IMR-90 (cell line): Measurements from ENCODE around the gene TMEM245. TPM values are rescaled to one million over a fixed set of nuclear protein-coding genes. Genes with fewer than 3 reads are reported as not detected.

ENCODE experiments used
- ATAC-seq: fragments of 200-7000 bp; cut with Tn5 transposase; 2 replicates; pipeline ENCODE4 v1.9.1; 2020; ENCODE audit warnings: low read depth, mild to moderate bottlenecking, moderate library complexity
- BruUV-seq: library from RNA; stranded (reverse); fragments of 400-500 nt; replicated peaks from 2 replicates; lab custom pipeline; 2021; lab: Mats Ljungman, UMichigan
- CTCF ChIA-PET: fragments of 300-600 bp; formaldehyde crosslinking; extraction: SDS; loops from one replicate; lab custom pipeline; 2021; ENCODE audit warnings: antibody characterized with exemption; lab: Yijun Ruan, JAX
- POLR2A ChIA-PET: fragments of 300-600 bp; sonication (Branson Sonifier 250); formaldehyde crosslinking; loops from one replicate; lab custom pipeline; 2022; ENCODE audit warnings: antibody characterized with exemption; ENCODE audit not compliant: unreplicated experiment; lab: Charles Lee
- DNase-seq: peaks from one replicate; pipeline ENCODE4 v3.0.0; 2013
- H2AFZ ChIP-seq: replicated peaks from 2 replicates; pipeline ENCODE3; 2013; ENCODE audit warnings: low read length, mild to moderate bottlenecking; ENCODE audit not compliant: poor library complexity
- H2AK5ac ChIP-seq: 2 replicates; pipeline ENCODE4 v1.6.1; 2013; ENCODE audit warnings: low read depth, low read length, inconsistent platforms
- H2AK9ac ChIP-seq: replicated peaks from 2 replicates; pipeline ENCODE3; 2013; ENCODE audit warnings: mild to moderate bottlenecking, low read depth, low read length, moderate library complexity; ENCODE audit not compliant: poor library complexity
- H2BK120ac ChIP-seq: 2 replicates; pipeline ENCODE4 v1.6.1; 2013; ENCODE audit warnings: low read depth, low read length, inconsistent platforms
- H2BK15ac ChIP-seq: 3 replicates; pipeline ENCODE4 v1.6.1; 2013; ENCODE audit warnings: low read depth, low read length, inconsistent platforms
- H2BK20ac ChIP-seq: 2 replicates; pipeline ENCODE4 v1.6.1; 2013; ENCODE audit warnings: low read depth, mild to moderate bottlenecking, inconsistent platforms, low read length, moderate library complexity
- H2BK5ac ChIP-seq: 2 replicates; pipeline ENCODE4 v1.6.1; 2013; ENCODE audit warnings: mild to moderate bottlenecking, low read depth, low read length, inconsistent platforms; ENCODE audit not compliant: poor library complexity, severe bottlenecking
- H3K14ac ChIP-seq: replicated peaks from 2 replicates; pipeline ENCODE4 v1.6.1; 2013; ENCODE audit warnings: low read depth, low read length, inconsistent platforms
- H3K18ac ChIP-seq: 2 replicates; pipeline ENCODE4 v1.6.1; 2013; ENCODE audit warnings: low read depth, low read length, control low read depth
- H3K23ac ChIP-seq: 2 replicates; pipeline ENCODE4 v1.6.1; 2013; ENCODE audit warnings: low read depth, low read length, inconsistent platforms
- H3K27ac ChIP-seq: 2 replicates; pipeline ENCODE4 v1.5.1; 2013; ENCODE audit warnings: mild to moderate bottlenecking, control low read depth, low read length; ENCODE audit not compliant: insufficient read depth
- H3K27me3 ChIP-seq: 2 replicates; pipeline ENCODE4 v1.6.1; 2013; ENCODE audit warnings: low read length; ENCODE audit not compliant: control insufficient read depth, insufficient read depth
- H3K36me3 ChIP-seq: 2 replicates; pipeline ENCODE4 v1.6.1; 2013; ENCODE audit warnings: low read length, mixed read lengths; ENCODE audit not compliant: control insufficient read depth, insufficient read depth
- H3K4ac ChIP-seq: 2 replicates; pipeline ENCODE4 v1.6.1; 2013; ENCODE audit warnings: low read depth, low read length, inconsistent platforms
- H3K4me1 ChIP-seq: 2 replicates; pipeline ENCODE4 v1.6.1; 2013; ENCODE audit warnings: low read length, mixed read lengths; ENCODE audit not compliant: control insufficient read depth, insufficient read depth
- H3K4me2 ChIP-seq: 2 replicates; pipeline ENCODE4 v1.6.1; 2013; ENCODE audit warnings: low read depth, mild to moderate bottlenecking, control low read depth, low read length, moderate library complexity
- H3K4me3 ChIP-seq: 2 replicates; pipeline ENCODE4 v1.5.1; 2013; ENCODE audit warnings: low read depth, mild to moderate bottlenecking, control low read depth, low read length, moderate library complexity; ENCODE audit not compliant: insufficient read depth
- H3K56ac ChIP-seq: 2 replicates; pipeline ENCODE4 v1.6.1; 2013; ENCODE audit warnings: low read length, inconsistent platforms; ENCODE audit not compliant: insufficient read depth; ENCODE audit errors: extremely low read depth
- H3K79me1 ChIP-seq, 2 experiments: 2 replicates each; pipeline ENCODE4 v1.6.1; 2013; ENCODE audit warnings: low read length in 2 of 2, inconsistent platforms in 1 of 2, low read depth in 1 of 2
- H3K9ac ChIP-seq: 2 replicates; pipeline ENCODE4 v1.6.1; 2013; ENCODE audit warnings: low read depth, low read length, control low read depth
- H3K9me1 ChIP-seq: 2 replicates; pipeline ENCODE4 v1.6.1; 2013; ENCODE audit warnings: low read length, inconsistent platforms; ENCODE audit not compliant: insufficient read depth
- H3K9me3 ChIP-seq: 2 replicates; pipeline ENCODE4 v1.6.1; 2013; ENCODE audit warnings: low read length; ENCODE audit not compliant: control insufficient read depth, insufficient read depth
- H4K20me1 ChIP-seq: 2 replicates; pipeline ENCODE4 v1.6.1; 2013; ENCODE audit warnings: low read length, inconsistent platforms; ENCODE audit not compliant: insufficient read depth
- H4K5ac ChIP-seq: 2 replicates; pipeline ENCODE4 v1.6.1; 2013; ENCODE audit warnings: mild to moderate bottlenecking, low read depth, low read length, control low read depth
- H4K8ac ChIP-seq, 2 experiments: 2 replicates each; pipeline ENCODE4 v1.6.1; 2013; ENCODE audit warnings: low read depth in 2 of 2, low read length in 2 of 2, control low read depth in 1 of 2, inconsistent platforms in 1 of 2
- H4K91ac ChIP-seq: 2 replicates; pipeline ENCODE4 v1.6.1; 2013; ENCODE audit warnings: low read depth, low read length, inconsistent platforms; ENCODE audit not compliant: insufficient read depth
- BHLHE40 ChIP-seq: fragments of 150-350 bp; IDR thresholded peaks from 2 replicates; pipeline ENCODE4 v1.6.1; 2016; ENCODE audit warnings: mild to moderate bottlenecking, low read depth, low read length
- CEBPB ChIP-seq: IDR thresholded peaks from 2 replicates; pipeline ENCODE4 v1.6.1; 2012; ENCODE audit warnings: low read depth, low read length, improper control_type of control experiment
- CHD1 ChIP-seq: IDR thresholded peaks from 2 replicates; pipeline ENCODE4 v1.6.1; 2012; ENCODE audit warnings: low read depth, low read length, improper control_type of control experiment
- MAFK ChIP-seq: IDR thresholded peaks from 2 replicates; pipeline ENCODE4 v1.6.1; 2012; ENCODE audit warnings: low read depth, low read length, improper control_type of control experiment
- NFE2L2 ChIP-seq: fragments of 150-350 bp; IDR thresholded peaks from 2 replicates; pipeline ENCODE4 v1.6.1; 2016; ENCODE audit warnings: low read depth, mild to moderate bottlenecking, low read length
- POLR2A ChIP-seq: IDR thresholded peaks from 2 replicates; pipeline ENCODE4 v1.6.1; 2012; ENCODE audit warnings: mild to moderate bottlenecking, low read depth, low read length
- RAD21 ChIP-seq: IDR thresholded peaks from 2 replicates; pipeline ENCODE4 v1.6.1; 2012; ENCODE audit warnings: low read length, improper control_type of control experiment
- RCOR1 ChIP-seq: IDR thresholded peaks from 2 replicates; pipeline ENCODE4 v1.6.1; 2012; ENCODE audit warnings: mild to moderate bottlenecking, low read length, improper control_type of control experiment; ENCODE audit not compliant: insufficient replicate concordance
- RFX5 ChIP-seq: IDR thresholded peaks from 2 replicates; pipeline ENCODE4 v1.8.0; 2012; ENCODE audit warnings: low read depth, mild to moderate bottlenecking, low read length, moderate library complexity
- SMC3 ChIP-seq: fragments of 150-350 bp; IDR thresholded peaks from 2 replicates; pipeline ENCODE4 v1.6.1; 2016; ENCODE audit warnings: low read depth, mild to moderate bottlenecking, antibody characterized with exemption, low read length, moderate library complexity
- whole genome bisulfite sequencing, 2 experiments: methylation state at CpG; one replicate each; pipeline versions ENCODE4 v1.1.5 to v1.1.7; 2013; ENCODE audit warnings: missing lambda C conversion rate in 2 of 2; ENCODE audit not compliant: insufficient read length in 1 of 2; ENCODE audit errors: extremely low coverage in 2 of 2; 5-methylcytosine and 5-hydroxymethylcytosine counted together
- dilution Hi-C: fragments of 300-500 bp; cut with HindIII; formaldehyde crosslinking; loops from one replicate; pipeline ENCODE4 v1.14.3; 2018; ENCODE audit warnings: low sequenced_read_pairs; ENCODE audit not compliant: unreplicated experiment
- in situ Hi-C: fragments of 300-500 bp; cut with MboI; formaldehyde crosslinking; loops from 3 replicates; pipeline ENCODE4 v1.14.3; 2019; ENCODE audit warnings: low sequenced_read_pairs, inconsistent platforms, mixed read lengths
- intact Hi-C: fragments of 100-400 bp; cut with micrococcal nuclease; formaldehyde crosslinking; loops from 2 replicates; pipeline ENCODE4 v1.10.0; 2022
- polyA plus RNA-seq, 3 experiments: library from polyadenylated mRNA; depleted of rRNA; stranded (reverse); fragments of >200 nt; gene quantifications; 2 replicates each; pipeline ENCODE4 v1.2.3, GENCODE V29; 2012; ENCODE audit warnings: low replicate concordance in 1 of 3
- total RNA-seq: library from RNA; depleted of rRNA; stranded (reverse); fragments of >200 nt; gene quantifications from 2 replicates; pipeline ENCODE4 v1.2.3, GENCODE V29; 2012
- TF ChIP-seq, protein P1 (sequence below): fragments of 150-350 bp; IDR thresholded peaks from 2 replicates; pipeline ENCODE4 v1.6.1; 2016; ENCODE audit warnings: low read depth, mild to moderate bottlenecking, low read length, moderate library complexity, borderline replicate concordance
- TF ChIP-seq, protein P2 (sequence below): fragments of 150-350 bp; IDR thresholded peaks from 2 replicates; pipeline ENCODE4 v1.6.1; 2017; ENCODE audit warnings: mild to moderate bottlenecking, antibody characterized with exemption, low read length, low read depth
- TF ChIP-seq, protein P3 (sequence below): conservative IDR thresholded peaks from 2 replicates; pipeline ENCODE4 v1.5.1; 2012; ENCODE audit warnings: mild to moderate bottlenecking, low read depth, low read length, improper control_type of control experiment

Gene TMEM245
- total and polyA plus RNA-seq, 2 of the 4 experiments (the other 2 are of a cell fraction) = 24.8 to 57.9 TPM

DNA sequence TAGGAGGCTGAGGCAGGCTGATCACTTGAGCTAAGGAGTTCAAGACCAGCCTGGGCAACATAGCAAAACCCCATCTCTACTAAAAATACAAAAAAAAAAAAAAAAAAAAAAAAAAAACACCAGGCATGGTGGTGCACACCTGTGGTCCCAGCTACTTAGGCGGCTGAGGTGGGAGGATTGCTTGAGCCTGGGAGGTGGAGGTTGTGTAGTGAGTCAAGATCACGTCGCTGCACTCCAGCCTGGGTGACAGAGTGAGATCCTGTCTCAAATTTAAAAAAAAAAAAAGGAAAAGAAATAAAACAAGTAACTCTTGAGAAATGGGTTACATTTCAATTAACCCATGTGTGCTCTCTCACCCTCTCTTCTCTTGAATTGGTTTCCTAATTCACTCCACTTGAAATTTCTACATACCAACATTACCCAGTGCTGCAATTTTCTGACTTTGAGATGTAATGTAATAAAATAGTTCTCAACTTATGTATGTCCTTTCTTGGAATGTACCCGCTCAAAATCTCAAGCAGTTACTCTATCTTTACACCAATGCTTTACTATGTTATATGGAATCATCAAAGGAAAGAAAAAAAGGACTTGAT lies 35.8 kb downstream of the TMEM245 start:
- DNase-seq = no peak

More for the DNA sequence above, 35.8 kb downstream of the TMEM245 start:
- ATAC-seq = no peak
- dilution Hi-C loops = no loop called here
- H2BK15ac ChIP-seq = no peak overlapping the region
- no peak overlapping the region for H3K4me2 ChIP-seq
- no peak overlapping the region for H3K9ac ChIP-seq
- H4K8ac ChIP-seq = no peak overlapping the region
- H3K18ac ChIP-seq = no peak overlapping the region
- ChIA-PET POLR2A (no interaction called here), CTCF (no interaction called here)
- H3K56ac ChIP-seq = no peak overlapping the region
- H3K4ac ChIP-seq = no peak overlapping the region
- H3K27ac ChIP-seq = no peak overlapping the region
- H2AFZ ChIP-seq = no peak overlapping the region
- H3K4me3 ChIP-seq = no peak overlapping the region
- H3K4me1 ChIP-seq = no peaks in the 10 kb centered on the region; the same call in 1 of the 2 replicates
- H2BK20ac ChIP-seq = no peak overlapping the region
- H4K91ac ChIP-seq = no peak overlapping the region
- H2BK120ac ChIP-seq = no peak overlapping the region
- H3K36me3 ChIP-seq = peaks cover 13% of the 10 kb centered on the region
- no peaks in the 10 kb centered on the region for H3K27me3 ChIP-seq
- no peak overlapping the region for H2BK5ac ChIP-seq
- TF ChIP-seq SMC3 = no peak
- no peak for TF ChIP-seq CHD1
- no peak for TF ChIP-seq BHLHE40
- TF ChIP-seq, protein P1, sequence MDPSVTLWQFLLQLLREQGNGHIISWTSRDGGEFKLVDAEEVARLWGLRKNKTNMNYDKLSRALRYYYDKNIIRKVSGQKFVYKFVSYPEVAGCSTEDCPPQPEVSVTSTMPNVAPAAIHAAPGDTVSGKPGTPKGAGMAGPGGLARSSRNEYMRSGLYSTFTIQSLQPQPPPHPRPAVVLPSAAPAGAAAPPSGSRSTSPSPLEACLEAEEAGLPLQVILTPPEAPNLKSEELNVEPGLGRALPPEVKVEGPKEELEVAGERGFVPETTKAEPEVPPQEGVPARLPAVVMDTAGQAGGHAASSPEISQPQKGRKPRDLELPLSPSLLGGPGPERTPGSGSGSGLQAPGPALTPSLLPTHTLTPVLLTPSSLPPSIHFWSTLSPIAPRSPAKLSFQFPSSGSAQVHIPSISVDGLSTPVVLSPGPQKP = no peak
- TF ChIP-seq MAFK = no peak
- no peak for TF ChIP-seq RFX5
- TF ChIP-seq RAD21 = no peak
- TF ChIP-seq POLR2A = no peak
- TF ChIP-seq CEBPB = no peak
- TF ChIP-seq RCOR1 = no peak
- TF ChIP-seq, protein P2, sequence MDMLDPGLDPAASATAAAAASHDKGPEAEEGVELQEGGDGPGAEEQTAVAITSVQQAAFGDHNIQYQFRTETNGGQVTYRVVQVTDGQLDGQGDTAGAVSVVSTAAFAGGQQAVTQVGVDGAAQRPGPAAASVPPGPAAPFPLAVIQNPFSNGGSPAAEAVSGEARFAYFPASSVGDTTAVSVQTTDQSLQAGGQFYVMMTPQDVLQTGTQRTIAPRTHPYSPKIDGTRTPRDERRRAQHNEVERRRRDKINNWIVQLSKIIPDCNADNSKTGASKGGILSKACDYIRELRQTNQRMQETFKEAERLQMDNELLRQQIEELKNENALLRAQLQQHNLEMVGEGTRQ = no peak
- TF ChIP-seq, protein P3, sequence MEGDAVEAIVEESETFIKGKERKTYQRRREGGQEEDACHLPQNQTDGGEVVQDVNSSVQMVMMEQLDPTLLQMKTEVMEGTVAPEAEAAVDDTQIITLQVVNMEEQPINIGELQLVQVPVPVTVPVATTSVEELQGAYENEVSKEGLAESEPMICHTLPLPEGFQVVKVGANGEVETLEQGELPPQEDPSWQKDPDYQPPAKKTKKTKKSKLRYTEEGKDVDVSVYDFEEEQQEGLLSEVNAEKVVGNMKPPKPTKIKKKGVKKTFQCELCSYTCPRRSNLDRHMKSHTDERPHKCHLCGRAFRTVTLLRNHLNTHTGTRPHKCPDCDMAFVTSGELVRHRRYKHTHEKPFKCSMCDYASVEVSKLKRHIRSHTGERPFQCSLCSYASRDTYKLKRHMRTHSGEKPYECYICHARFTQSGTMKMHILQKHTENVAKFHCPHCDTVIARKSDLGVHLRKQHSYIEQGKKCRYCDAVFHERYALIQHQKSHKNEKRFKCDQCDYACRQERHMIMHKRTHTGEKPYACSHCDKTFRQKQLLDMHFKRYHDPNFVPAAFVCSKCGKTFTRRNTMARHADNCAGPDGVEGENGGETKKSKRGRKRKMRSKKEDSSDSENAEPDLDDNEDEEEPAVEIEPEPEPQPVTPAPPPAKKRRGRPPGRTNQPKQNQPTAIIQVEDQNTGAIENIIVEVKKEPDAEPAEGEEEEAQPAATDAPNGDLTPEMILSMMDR = no peak
- TF ChIP-seq NFE2L2 = no peak
- no peak overlapping the region for H3K14ac ChIP-seq
- H4K20me1 ChIP-seq = no peaks in the 10 kb centered on the region
- H2AK9ac ChIP-seq = no peak overlapping the region
- H4K5ac ChIP-seq = no peak overlapping the region
- H3K9me1 ChIP-seq = 0 out of 2 replicates have a peak, but pooled peaks cover 3% of the 10 kb centered on the region
- no peaks in the 10 kb centered on the region for H3K9me3 ChIP-seq
- no CpG with 5 or more reads among the region's 4 CpGs for WGBS, 2 experiments
- BruUV-seq = no TSS peak
- intact Hi-C loops = no loop called here
- H2AK5ac ChIP-seq = no peak overlapping the region
- in situ Hi-C loops = no loop called here
- peaks cover 16 to 46% of the 10 kb centered on the region in 2 experiments for H3K79me1 ChIP-seq
- H3K23ac ChIP-seq = no peak overlapping the region
